ENCODE data around the gene LCA5.
"Not testable (repeated sequence)": the region's sequence is repeated elsewhere in the genome, so short reads cannot be mapped to it uniquely, and the experiment has no call there.

GRCh38 chr6:79529567-79529966 is 7.7 kb downstream of the LCA5 start:
- TF ChIP-seq POLR2A, CTCF, POLR2AphosphoS5, EP300 (IDR thresholded peaks at IDR 0.05): not testable (repeated sequence)
